AML-193 (cell line): Measurements from ENCODE around the gene NBAS.
"Not testable (repeated sequence)": the region's sequence is repeated elsewhere in the genome, so short reads cannot be mapped to it uniquely, and the experiment has no call there.

Experiments
- DNase-seq, 2 experiments: peaks; one replicate each; lab custom pipeline; 2025; lab: John Stamatoyannopoulos, UW

The NBAS gene

GRCh38 chr2:15559379-15560139 is 1.6 kb downstream of the NBAS start:
- DNase-seq = no peak

GRCh38 chr2:15557887-15558311 is 3.2 kb downstream of the NBAS start:
- DNase-seq = no peak

GRCh38 chr2:15556311-15556930 is 4.7 kb downstream of the NBAS start:
- no peak for DNase-seq

- no peak for DNase-seq
Observed at GRCh38 chr2:15555760-15556193, 5.4 kb downstream of the NBAS start.

- DNase-seq = no peak
Observed at GRCh38 chr2:15554525-15555218, 6.5 kb downstream of the NBAS start.

- no peak for DNase-seq
Observed at GRCh38 chr2:15553951-15554350, 7.2 kb downstream of the NBAS start.

GRCh38 chr2:15553519-15553918 is 7.6 kb downstream of the NBAS start:
- DNase-seq = no peak

- no peak for DNase-seq
Observed at GRCh38 chr2:15548974-15549373, 12.2 kb downstream of the NBAS start.

GRCh38 chr2:15547115-15547876 is 13.8 kb downstream of the NBAS start:
- DNase-seq = no peak

- DNase-seq = no peak
Observed at GRCh38 chr2:15546297-15547098, 14.6 kb downstream of the NBAS start.

GRCh38 chr2:15544227-15544626 is 16.9 kb downstream of the NBAS start:
- no peak for DNase-seq

- DNase-seq = no peak
Observed at GRCh38 chr2:15543541-15543940, 17.6 kb downstream of the NBAS start.

- DNase-seq = no peak
Observed at GRCh38 chr2:15543053-15543452, 18.1 kb downstream of the NBAS start.

GRCh38 chr2:15542269-15542668 is 18.9 kb downstream of the NBAS start:
- not testable (repeated sequence) for DNase-seq

GRCh38 chr2:15540523-15540922 is 20.6 kb downstream of the NBAS start:
- not testable (repeated sequence) for DNase-seq

- no peak for DNase-seq
Observed at GRCh38 chr2:15539999-15540398, 21.1 kb downstream of the NBAS start.

- no peak for DNase-seq
Observed at GRCh38 chr2:15538792-15539191, 22.3 kb downstream of the NBAS start.

- DNase-seq = no peak
Observed at GRCh38 chr2:15533860-15534480, 27.2 kb downstream of the NBAS start.

GRCh38 chr2:15532996-15533395 is 28.1 kb downstream of the NBAS start:
- DNase-seq = no peak

- no peak for DNase-seq
Observed at GRCh38 chr2:15531095-15531854, 29.9 kb downstream of the NBAS start.
